ENCODE data around the gene HOXD10.

HOXD10 gene

DNA sequence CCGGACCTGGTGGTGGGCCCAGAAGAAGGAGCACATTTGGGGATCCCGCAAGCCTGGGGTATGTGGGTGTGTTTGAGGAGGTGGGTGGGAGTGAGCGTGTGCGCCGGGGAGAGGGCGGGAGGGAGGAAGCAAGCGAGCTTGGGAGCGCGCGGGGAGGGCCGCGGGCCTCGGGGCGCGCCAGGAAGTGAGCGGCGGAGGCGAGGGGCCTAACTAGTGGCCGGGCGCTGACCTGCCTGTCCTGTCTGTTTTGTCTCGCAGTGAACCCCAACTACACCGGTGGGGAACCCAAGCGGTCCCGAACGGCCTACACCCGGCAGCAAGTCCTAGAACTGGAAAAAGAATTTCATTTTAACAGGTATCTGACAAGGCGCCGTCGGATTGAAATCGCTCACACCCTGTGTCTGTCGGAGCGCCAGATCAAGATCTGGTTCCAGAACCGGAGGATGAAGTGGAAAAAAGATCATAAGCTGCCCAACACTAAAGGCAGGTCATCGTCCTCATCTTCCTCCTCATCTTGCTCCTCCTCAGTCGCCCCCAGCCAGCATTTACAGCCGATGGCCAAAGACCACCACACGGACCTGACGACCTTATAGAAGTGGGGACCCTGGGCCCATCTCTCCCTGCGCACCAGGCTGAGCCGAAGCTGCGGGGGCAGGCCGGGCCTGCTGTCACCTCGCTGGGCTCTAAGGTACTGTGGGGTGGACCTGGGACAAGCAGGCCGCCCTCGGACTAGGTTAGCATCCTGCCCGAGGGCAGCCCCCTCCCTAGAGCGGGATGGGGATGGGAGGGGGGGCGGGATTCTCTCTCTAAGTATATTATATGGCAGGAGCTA is 36.0 kb downstream of the HOXD10 start:
- in situ Hi-C loops (cut with HindIII; ENCODE audit: low pct_unique_long_range_greater_than_20kb, low sequenced_read_pairs), result no loop called here
- no peak for TF ChIP-seq JUND (IDR thresholded peaks at IDR 0.05; ENCODE audit: low read depth)
- DNase-seq (ENCODE audit: low read depth in 1 of 2, low spot score in 1 of 2), result no peak

DNA sequence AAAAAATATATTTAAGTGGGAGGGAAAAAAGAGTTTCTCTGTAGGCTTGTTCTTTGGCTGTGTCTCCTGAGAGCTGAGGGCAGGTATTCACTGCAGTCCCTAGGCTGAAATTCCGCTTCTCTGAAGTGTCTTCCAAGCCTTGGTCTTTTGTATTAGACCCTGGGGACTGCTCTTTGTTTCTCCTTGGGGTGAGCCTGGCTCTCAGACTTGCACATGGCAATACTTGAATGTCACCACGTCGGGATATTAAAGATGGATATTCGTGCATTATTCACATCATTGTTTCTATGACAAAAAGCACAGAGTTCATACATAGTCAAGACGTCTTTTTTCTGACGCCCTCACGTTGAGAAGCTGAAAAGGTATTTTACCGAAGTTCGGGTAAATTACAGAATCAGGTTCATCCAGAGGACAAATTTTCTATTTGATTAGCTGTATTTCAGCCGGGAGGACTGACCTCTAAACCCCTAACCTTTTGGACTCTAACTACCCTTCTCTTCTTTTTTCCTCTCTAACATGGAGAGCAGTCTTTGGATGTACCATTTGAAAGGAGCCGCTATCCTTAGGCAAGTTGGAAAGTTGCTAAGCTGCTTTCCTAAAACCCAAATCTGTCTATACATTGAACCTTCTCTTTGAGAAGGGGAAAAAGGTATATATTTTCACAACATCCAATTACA is 38.1 kb downstream of the HOXD10 start:
- TF ChIP-seq JUND (IDR thresholded peaks at IDR 0.05; ENCODE audit: low read depth), result no peak
- in situ Hi-C loops (cut with HindIII; ENCODE audit: low pct_unique_long_range_greater_than_20kb, low sequenced_read_pairs), result no loop called here
- DNase-seq (ENCODE audit: low read depth in 1 of 2, low spot score in 1 of 2), result no peak

GRCh38 chr2:176155356-176156044 is 38.9 kb downstream of the HOXD10 start:
- in situ Hi-C loops (cut with HindIII; ENCODE audit: low pct_unique_long_range_greater_than_20kb, low sequenced_read_pairs), result no loop called here
- TF ChIP-seq JUND (IDR thresholded peaks at IDR 0.05; ENCODE audit: low read depth), result no peak
- no peak for DNase-seq (ENCODE audit: low read depth in 1 of 2, low spot score in 1 of 2)

DNA sequence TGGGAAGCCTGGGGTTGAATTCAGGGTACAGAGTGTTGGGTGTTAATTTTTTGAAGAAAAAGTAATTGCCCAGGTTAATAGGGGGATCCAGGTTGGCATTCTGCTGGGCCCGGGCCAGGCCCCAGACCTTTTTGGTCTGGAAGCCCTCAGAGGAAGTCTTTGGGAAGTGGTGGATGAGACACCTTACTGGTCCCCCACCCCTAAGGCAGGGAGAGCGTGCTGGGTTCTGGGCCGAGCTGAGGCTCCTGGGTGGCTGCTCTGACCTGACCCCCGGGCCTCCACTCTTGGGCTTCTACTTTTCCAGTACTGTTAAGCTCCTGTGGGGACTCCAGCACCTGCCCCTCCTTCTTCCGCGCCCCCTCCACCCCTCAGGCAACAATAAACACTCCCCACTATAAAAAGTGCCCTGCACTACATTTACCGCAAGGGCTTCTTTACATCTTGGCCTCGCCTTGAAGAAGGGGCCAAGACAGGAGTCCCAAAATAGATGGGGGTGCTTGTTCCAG is 39.8 kb downstream of the HOXD10 start:
- no peak for TF ChIP-seq JUND (IDR thresholded peaks at IDR 0.05; ENCODE audit: low read depth)
- DNase-seq (ENCODE audit: low read depth in 1 of 2, low spot score in 1 of 2), result no peak
- in situ Hi-C loops (cut with HindIII; ENCODE audit: low pct_unique_long_range_greater_than_20kb, low sequenced_read_pairs), result no loop called here

GRCh38 chr2:176156807-176157498 is 40.4 kb downstream of the HOXD10 start, which contains the start of gene HOXD3:
Gene HOXD3, plus strand, starts transcription at chr2:176157307. Its CDS starts 11,808 bp downstream, at chr2:176169115.
- TF ChIP-seq JUND (IDR thresholded peaks at IDR 0.05; ENCODE audit: low read depth), result no peak
- in situ Hi-C loops (cut with HindIII; ENCODE audit: low pct_unique_long_range_greater_than_20kb, low sequenced_read_pairs), result no loop called here
- no peak for DNase-seq (ENCODE audit: low read depth in 1 of 2, low spot score in 1 of 2)

GRCh38 chr2:176157499-176158185 is 41.1 kb downstream of the HOXD10 start:
- DNase-seq (ENCODE audit: low read depth in 1 of 2, low spot score in 1 of 2), result no peak
- no peak for TF ChIP-seq JUND (IDR thresholded peaks at IDR 0.05; ENCODE audit: low read depth)
- in situ Hi-C loops (cut with HindIII; ENCODE audit: low pct_unique_long_range_greater_than_20kb, low sequenced_read_pairs), result no loop called here

DNA sequence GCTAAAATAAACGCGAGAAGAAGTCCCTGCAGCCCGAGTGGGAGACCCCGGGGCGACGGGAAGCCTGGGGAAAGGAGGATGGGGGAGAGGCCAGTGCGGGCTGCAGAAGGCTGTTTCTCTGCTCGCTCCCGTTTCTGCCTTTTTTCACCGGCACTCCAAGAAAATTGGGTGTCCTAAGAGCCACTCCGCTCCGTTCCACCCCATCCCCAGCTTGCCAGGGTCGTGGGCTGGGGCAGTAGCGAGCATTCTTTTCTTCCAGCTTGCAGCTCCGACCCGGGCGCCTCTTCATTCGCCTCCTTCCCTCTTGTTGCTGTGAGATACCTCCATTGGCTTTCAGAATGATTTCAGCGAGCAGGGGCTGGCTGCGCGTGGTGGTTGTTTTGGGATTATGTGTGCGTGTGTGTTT is 41.6 kb downstream of the HOXD10 start:
- in situ Hi-C loops (cut with HindIII; ENCODE audit: low pct_unique_long_range_greater_than_20kb, low sequenced_read_pairs), result no loop called here
- no peak for TF ChIP-seq JUND (IDR thresholded peaks at IDR 0.05; ENCODE audit: low read depth)
- DNase-seq (ENCODE audit: low read depth in 1 of 2, low spot score in 1 of 2), result no peak

DNA sequence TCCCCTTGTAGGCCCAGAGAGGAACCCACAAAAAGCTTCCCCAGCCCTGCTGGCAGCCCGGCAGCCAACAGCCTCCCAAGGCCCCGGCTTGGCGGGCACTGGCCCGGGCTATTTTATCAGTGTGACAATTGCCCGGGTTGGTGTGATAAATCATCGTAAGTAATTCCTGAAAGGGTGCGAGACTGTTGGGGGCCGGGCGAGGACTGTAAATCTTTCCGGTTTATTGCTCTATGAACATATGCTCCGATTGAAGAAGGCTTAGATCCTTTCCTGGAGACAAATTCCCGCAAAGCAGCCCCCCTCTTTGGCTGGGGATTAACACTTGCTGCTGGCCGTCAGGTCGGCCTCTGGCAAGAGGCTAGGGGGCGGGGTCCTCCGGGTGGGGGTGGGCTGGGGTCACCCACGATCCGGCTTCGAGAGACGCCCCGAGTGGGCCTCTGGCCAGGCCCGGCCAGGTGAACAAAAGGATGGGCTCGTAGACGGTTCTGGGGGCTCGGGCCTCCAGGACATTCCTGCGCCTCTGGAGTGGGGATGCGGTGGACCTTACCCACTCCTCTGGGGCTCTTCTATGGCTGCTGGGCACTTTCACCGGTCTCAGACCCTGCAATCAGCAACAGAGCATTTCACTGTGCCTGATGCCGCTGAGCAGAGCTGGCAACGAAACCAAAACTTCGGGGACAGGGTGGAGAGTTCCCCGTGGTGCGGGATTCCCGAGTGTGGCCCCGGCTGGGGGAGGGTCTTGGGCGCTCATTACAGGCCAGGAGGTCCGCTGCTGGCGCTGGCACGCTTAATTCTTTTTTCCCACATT is 42.5 kb downstream of the HOXD10 start:
- no peak for DNase-seq (ENCODE audit: low read depth in 1 of 2, low spot score in 1 of 2)
- in situ Hi-C loops (cut with HindIII; ENCODE audit: low pct_unique_long_range_greater_than_20kb, low sequenced_read_pairs), result no loop called here
- no peak for TF ChIP-seq JUND (IDR thresholded peaks at IDR 0.05; ENCODE audit: low read depth)

DNA sequence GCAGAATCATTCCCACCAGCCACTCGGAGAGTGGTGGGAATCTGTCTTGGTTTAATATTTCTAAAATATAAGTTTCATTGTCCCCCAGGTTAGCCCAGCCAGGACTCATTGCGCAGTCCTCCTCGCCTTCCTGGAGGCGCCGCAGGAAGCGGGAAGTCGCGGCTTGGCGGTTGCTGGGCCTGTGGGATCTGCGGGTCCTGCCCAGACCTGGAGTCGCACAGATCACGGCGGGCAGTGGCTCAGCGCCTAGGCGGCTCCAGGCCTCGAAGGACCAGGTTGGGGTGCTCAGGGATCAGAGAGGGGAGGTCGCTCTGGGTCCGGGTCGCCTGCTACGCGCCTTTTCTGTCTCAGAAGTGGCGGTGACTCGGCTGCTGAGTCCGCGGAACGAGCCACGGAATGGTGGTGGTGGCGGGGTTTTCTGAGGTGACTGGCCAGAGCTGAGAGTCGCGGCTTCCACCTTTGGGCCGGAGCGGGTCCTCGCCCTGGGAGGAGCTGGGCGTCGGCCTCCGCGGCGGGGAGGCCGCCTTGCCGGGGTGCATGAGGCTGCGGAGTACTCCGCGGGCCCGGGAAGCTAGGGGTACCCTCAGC is 43.2 kb downstream of the HOXD10 start:
- in situ Hi-C loops (cut with HindIII; ENCODE audit: low pct_unique_long_range_greater_than_20kb, low sequenced_read_pairs), result no loop called here
- no peak for DNase-seq (ENCODE audit: low read depth in 1 of 2, low spot score in 1 of 2)

GRCh38 chr2:176160251-176160985 is 43.8 kb downstream of the HOXD10 start:
- TF ChIP-seq JUND (IDR thresholded peaks at IDR 0.05; ENCODE audit: low read depth), result no peak
- DNase-seq (ENCODE audit: low read depth in 1 of 2, low spot score in 1 of 2), result no peak
- in situ Hi-C loops (cut with HindIII; ENCODE audit: low pct_unique_long_range_greater_than_20kb, low sequenced_read_pairs), result no loop called here

More for the DNA sequence above, 43.2 kb downstream of the HOXD10 start:
- no peak for TF ChIP-seq JUND (IDR thresholded peaks at IDR 0.05; ENCODE audit: low read depth)

Data from T47D (cell line).